GM18498 (cell line): Measurements from ENCODE around the gene CMKLR1.

ENCODE experiments used
- ATAC-seq: cut with Tn5 transposase; IDR thresholded peaks from one replicate; pipeline ENCODE4 v1.9.1; 2021; ENCODE audit warnings: mild to moderate bottlenecking, moderate library complexity; ENCODE audit not compliant: unreplicated experiment

CMKLR1 gene

GRCh38 chr12:108363165-108363564 lies 24.1 kb upstream of the CMKLR1 start:
- no peak for ATAC-seq

DNA sequence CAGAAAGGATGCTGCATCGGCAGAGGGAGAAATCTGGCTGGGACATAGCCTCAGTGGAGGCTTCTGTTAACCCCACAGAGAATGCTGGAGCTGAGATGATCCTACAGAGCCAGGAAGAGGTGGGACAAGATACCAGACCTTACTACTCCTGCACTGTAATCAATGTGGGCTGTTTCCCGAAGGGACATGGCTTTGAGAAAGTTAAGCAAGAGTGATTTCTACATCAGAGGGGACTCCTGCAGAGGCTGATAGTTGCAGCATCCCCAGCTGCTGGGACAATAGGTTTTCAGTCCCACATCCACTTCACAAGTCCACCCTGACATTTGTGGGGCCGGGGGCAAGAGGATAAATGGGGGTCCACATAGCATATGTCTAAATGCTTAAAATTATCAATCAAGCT lies 22.5 kb upstream of the CMKLR1 start:
- ATAC-seq: no peak

DNA sequence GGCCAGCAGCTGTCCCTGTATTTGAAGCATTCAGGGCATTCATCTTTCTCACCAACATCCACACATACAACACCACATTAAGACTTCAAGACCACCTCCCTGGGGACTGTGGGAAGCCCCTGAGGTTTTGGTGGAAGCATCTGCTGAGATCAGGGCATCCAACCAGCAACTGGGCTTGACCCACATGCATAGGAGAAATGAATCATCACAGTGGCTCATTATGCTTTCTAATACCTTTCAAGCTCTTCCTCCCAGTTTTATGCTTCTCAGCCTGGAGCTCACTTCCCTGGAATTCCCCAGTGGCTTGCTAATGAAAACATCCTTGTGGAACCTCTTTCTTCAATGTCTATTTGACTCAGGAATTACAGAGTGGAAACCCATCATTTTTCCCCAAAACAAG lies 21.4 kb upstream of the CMKLR1 start:
- no peak for ATAC-seq

- no peak for ATAC-seq
These were observed 20.9 kb upstream of the CMKLR1 start for GRCh38 chr12:108360057-108360456.

GRCh38 chr12:108358580-108358965 lies 19.5 kb upstream of the CMKLR1 start:
- ATAC-seq: no peak

DNA sequence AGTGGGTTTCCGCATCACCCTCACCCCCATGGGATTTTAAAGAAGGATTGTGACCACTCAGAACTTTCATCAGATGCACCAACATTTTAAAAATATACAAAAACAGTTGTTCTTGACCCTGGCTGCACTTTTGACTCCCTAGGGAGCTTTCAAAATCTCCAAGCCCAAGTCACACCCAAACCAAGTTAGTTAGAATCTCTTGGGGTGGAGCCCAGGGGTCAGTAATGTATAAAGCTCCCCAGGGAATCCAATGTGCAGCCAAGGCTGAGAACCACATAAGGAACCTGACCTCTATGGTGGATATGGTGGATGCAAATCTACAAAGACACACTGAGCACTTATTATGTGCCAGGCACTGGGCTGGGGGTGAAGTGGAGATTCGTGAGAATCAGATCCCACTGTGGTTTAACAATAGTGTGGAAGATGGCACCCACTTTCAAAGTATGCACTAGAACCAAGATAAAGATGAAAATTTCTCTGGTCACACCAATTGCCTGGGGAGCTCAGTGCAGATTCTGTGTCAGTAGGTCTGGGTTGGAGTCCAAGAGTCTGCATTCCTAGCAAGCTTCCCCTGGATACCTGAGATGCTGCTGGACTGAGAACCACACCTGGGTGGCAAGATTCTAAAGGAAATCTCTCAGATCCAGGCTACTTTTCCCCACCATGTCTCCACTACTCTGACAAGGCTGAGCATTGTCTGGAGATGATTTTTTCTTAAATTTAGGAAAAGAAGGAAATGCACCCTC lies 18.9 kb upstream of the CMKLR1 start:
- ATAC-seq: no peak

DNA sequence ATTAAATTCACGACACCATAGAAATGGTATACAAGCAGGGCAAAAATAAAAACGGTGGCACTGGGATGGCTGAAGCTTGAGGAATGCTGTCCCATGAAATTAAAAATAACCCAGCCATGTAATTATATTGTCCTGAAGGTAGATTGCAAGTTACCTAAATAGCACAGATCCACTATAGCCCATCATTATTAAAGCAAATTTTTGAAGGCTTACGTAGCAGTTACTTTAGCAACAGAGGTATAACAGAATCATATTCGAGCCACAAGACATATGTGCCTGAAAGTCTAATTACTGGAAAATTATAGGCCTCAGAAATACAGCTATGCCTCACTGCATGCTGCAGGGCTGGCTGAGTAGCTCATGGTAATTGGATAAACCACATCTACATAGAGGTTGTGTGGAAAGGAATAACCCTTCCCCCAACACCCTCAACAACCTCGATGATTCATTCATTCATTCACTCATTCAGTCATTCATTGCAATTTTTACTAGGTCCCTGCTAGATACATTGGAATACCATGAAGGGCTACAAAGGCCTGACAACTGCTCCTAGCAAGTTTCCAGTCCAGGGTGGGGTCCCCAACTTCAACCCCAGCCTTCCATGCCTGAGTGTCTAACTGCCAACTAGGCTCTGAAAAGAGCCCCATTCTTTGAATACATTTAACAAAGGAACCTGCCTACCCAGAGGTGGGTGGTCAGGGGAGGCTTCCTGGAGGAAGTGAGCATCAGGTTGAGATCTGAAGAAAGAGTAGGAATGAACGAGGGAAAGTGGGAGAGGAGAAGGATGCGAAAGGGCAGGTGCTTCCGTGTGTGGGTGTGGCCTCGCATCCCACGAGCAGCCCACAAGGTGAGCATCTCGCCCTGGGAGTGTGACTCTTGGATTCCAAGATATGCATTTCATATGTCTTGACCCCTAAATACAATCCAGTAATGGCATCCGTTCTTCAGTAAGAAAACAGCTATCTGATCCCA lies 18.0 kb upstream of the CMKLR1 start:
- ATAC-seq: no peak

GRCh38 chr12:108355069-108355468 lies 16.0 kb upstream of the CMKLR1 start:
- ATAC-seq: no peak

DNA sequence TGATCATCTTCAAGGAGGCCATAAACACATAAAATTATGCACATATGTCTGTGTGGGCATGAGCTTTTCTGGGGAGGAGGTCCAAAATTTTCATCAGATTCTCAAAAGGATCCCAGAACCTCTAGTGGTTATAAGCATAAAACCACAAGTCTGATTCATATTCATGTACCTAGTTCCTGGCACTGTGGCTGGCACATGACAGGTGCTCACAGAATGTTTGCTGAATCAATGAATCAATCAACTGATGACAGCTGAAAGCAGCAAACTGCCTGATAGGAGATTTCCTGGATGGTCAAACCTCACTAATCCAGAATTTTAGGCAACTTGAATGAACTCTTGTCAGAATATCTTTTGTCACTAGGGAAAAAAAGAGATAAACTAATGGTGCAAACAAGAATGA lies 13.5 kb upstream of the CMKLR1 start:
- no peak for ATAC-seq

GRCh38 chr12:108350511-108350910 lies 11.4 kb upstream of the CMKLR1 start:
- no peak for ATAC-seq

DNA sequence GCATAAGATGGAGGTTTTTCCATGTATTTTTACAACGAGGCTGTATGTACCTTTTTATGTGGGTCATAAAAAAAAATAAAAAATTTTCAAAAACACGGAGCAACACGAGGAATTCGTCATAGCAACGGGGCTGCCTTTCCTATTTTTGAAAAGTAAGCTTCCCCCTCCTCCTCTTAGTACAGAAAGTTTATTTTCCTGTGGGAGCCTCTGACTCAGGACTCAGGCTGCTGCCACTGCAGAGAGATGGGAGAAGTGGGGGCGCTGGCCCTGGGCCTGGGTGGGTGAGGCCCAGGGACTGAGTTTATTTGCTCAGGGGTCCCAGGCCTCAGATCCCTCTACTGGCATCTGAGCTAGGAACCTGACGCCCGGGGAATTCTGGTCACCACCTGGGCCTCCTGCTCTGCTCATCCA lies 10.2 kb upstream of the CMKLR1 start:
- ATAC-seq: no peak

DNA sequence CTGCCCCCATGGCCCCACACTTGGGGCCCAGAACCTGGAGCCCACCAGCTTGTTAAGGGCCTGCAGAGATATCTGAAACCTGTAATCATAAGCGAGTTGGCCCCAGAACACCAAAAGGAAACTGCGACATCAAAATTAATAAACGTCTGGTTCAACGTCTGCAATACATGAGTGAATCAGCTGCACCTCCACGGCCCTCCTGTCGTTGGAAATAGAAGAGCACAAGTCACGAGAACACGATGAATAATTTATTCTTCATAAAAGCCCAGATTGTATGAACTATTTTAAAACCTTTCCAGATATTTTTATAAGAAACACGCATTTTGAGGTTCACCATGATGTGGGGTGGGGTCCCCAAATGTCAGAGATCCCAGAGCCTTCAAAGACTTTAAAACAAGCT lies 9.7 kb upstream of the CMKLR1 start:
- no peak for ATAC-seq

GRCh38 chr12:108346727-108347710 lies 7.9 kb upstream of the CMKLR1 start:
- ATAC-seq: no peak

- ATAC-seq: no peak
These were observed 6.9 kb upstream of the CMKLR1 start for GRCh38 chr12:108345716-108346633.

DNA sequence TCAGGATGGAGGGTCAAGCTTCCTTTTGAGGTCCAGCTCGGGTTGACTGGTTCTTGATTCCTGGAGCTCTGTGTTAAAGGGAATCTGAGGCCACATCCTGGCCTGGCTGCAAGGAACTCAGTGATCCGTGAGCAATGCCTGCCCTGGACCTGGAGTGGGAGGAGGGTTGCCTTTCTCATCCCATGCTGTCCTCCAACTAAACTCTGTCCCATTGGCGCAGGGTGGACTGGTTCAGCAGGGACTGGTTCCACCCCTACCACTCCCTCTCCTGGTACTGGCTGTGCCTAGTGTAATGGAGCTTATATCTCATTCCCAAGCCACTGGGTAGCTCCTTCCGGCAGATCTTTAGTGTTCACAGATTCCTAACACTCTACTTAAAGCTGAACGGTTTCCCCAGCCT lies 3.9 kb upstream of the CMKLR1 start:
- ATAC-seq: no peak

- no peak for ATAC-seq
These were observed 3.0 kb upstream of the CMKLR1 start for GRCh38 chr12:108341854-108342847.

GRCh38 chr12:108341356-108341755 lies 2.2 kb upstream of the CMKLR1 start:
- ATAC-seq: no peak

DNA sequence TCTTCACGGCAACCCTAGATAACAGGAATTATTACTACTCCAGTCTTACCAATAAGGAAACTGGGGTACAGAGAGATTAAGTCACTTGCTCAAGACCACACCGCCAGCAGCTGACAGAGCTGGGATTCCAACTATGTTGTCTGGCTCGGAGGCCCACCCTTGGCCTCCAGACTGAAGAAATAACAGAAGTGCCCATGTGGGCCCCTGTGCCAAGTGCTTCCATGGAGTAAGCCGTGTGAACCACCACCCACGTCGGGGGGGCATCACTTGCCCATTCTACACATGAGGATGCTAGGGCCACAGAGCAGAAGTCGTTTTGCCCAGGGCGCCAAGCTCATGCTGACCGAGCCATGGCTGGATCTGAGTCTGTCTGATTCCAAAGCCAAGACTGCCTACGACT lies 926 bp upstream of the CMKLR1 start:
- no peak for ATAC-seq
